Right lobe of liver (tissue), 6 donors: ENCODE results near the gene SLC5A6. TPM values are rescaled to one million over a fixed set of nuclear protein-coding genes. Genes with fewer than 3 reads are reported as not detected.
A peak's percentile ranks its signal among the peaks of the same experiment; 100 is the strongest.

Experiments used
- ATAC-seq, 4 donors: fragments of 200-7000 bp; cut with Tn5 transposase; one replicate each; pipeline ENCODE4 v1.9.1; 2020; ENCODE audit warnings: mild to moderate bottlenecking in 4 of 4, moderate library complexity in 4 of 4
- DNase-seq, 3 donors: peaks; one replicate each; pipeline ENCODE4 v3.0.0-alpha.2; 2020
- H3K27ac ChIP-seq, 3 donors: fragments of 200-600 bp; one replicate each; pipeline ENCODE4 v1.8.0; 2022
- H3K27me3 ChIP-seq, 2 donors: fragments of 200-600 bp; one replicate each; pipeline ENCODE4 v1.8.0; 2022
- H3K36me3 ChIP-seq, 4 donors: fragments of 200-600 bp; sonication (generic) in 1 of 4; one replicate each; pipeline versions ENCODE4 v1.5.1 to v1.8.0; 2017 to 2022; ENCODE audit warnings: control low read depth in 1 of 4
- H3K4me1 ChIP-seq, 4 donors: fragments of 200-600 bp; sonication (generic) in 1 of 4; one replicate each; pipeline versions ENCODE4 v1.5.1 to v1.8.0; 2017 to 2022; ENCODE audit warnings: control low read depth in 1 of 4
- H3K4me3 ChIP-seq, 3 donors: fragments of 200-600 bp; one replicate each; pipeline ENCODE4 v1.8.0; 2022
- H3K9me3 ChIP-seq, 4 donors: fragments of 200-600 bp; sonication (generic) in 1 of 4; one replicate each; pipeline versions ENCODE4 v1.5.1 to v1.8.0; 2017 to 2022; ENCODE audit warnings: control low read depth in 1 of 4
- CTCF ChIP-seq, 4 donors: fragments of 200-600 bp in 3 of 4; fragments of 450-650 bp in 1 of 4; IDR thresholded peaks; one replicate each; pipeline versions ENCODE4 v1.5.1 to v1.8.0; 2016 to 2022; ENCODE audit warnings: antibody characterized with exemption in 4 of 4, mild to moderate bottlenecking in 2 of 4
- POLR2A ChIP-seq: fragments of 450-650 bp; IDR thresholded peaks from one replicate; pipeline ENCODE4 v1.6.1; 2017; ENCODE audit warnings: antibody characterized with exemption, mild to moderate bottlenecking
- WGBS: methylation state at CpG from one replicate; pipeline ENCODE4 v1.1.6; 2018; ENCODE audit warnings: low coverage, low lambda C conversion rate; ENCODE audit not compliant: insufficient coverage; ENCODE audit errors: missing lambda C conversion rate; 5-methylcytosine and 5-hydroxymethylcytosine counted together
- intact Hi-C, 2 donors: fragments of 100-400 bp; cut with DNase I; formaldehyde crosslinking; loops; one replicate each; pipeline versions ENCODE4 v1.11.2 to v1.14.1; 2022
- total RNA-seq, 6 experiments: library from RNA; depleted of rRNA in 2 of 6; stranded (reverse); fragments of >200 nt in 2 of 6; fragmentation: NEBNext Ultra II Directional in 3 of 6; extraction: Animal tissue kit (Norgen Biotek cat#: 25700) in 3 of 6; gene quantifications; one replicate each; pipeline versions ENCODE4 v1.1.0 to v1.2.4, GENCODE V29; 2016 to 2023
- donor health status: DM: no; HTN: yes; CAD: no.
- donor health status: DM: no; HTN: no; CAD: no.
- donor health status: DM: no; HTN: no; CAD: no.
- donor health status: DM: no; HTN: yes; CAD: no.
- donor health status: DM: no; HTN: yes; CAD: no.

SLC5A6 gene
- total RNA-seq, 6 experiments from 2014 or later, result 57.5 to 151 (median 90.3) TPM

GRCh38 chr2:27255660-27256059, 43.6 kb upstream of the SLC5A6 start:
- DNase-seq (no peak), ATAC-seq (no peak)
- no peaks in the 10 kb centered on the region for H3K9me3 ChIP-seq
- H3K4me3 ChIP-seq, result no peak overlapping the region
- no peak overlapping the region for H3K27ac ChIP-seq
- 14% methylated on average over 1 of the region's 1 CpG for WGBS
- no peak for TF ChIP-seq POLR2A
- TF ChIP-seq CTCF (IDR thresholded peaks at IDR 0.05), result no peak
- H3K4me1 ChIP-seq, result no peaks in the 10 kb centered on the region
- H3K27me3 ChIP-seq, result no peaks in the 10 kb centered on the region
- intact Hi-C loops, result loop anchor here in 1 of 2 donors (10.0 kb wide), 1 partner anchor 49 kb away; the partner anchor contains the start of gene UCN
- no peaks in the 10 kb centered on the region for H3K36me3 ChIP-seq

GRCh38 chr2:27255187-27255586, 43.1 kb upstream of the SLC5A6 start:
- DNase-seq (no peak), ATAC-seq (peak in 2 of 4 donors; percentile 24 to 33)
- intact Hi-C loops, result loop anchor here in 1 of 2 donors (10.0 kb wide), 1 partner anchor 50 kb away; the partner anchor contains the start of gene UCN
- no peaks in the 10 kb centered on the region for H3K4me1 ChIP-seq
- no peak overlapping the region for H3K27ac ChIP-seq
- no peak overlapping the region for H3K4me3 ChIP-seq
- 27% methylated on average over 9 of the region's 13 CpGs for WGBS
- H3K9me3 ChIP-seq, result no peaks in the 10 kb centered on the region
- TF ChIP-seq POLR2A (no peak), CTCF (IDR thresholded peaks at IDR 0.05) (no peak)
- H3K27me3 ChIP-seq, result no peaks in the 10 kb centered on the region
- H3K36me3 ChIP-seq, result no peaks in the 10 kb centered on the region

GRCh38 chr2:27251766-27252165, 39.7 kb upstream of the SLC5A6 start:
- Histone ChIP-seq H3K36me3 (no peaks in the 10 kb centered on the region), H3K27me3 (no peaks in the 10 kb centered on the region), H3K4me3 (no peak overlapping the region), H3K27ac (no peak overlapping the region), H3K9me3 (no peaks in the 10 kb centered on the region), H3K4me1 (no peaks in the 10 kb centered on the region)
- no peak for ATAC-seq
- TF ChIP-seq CTCF (IDR thresholded peaks at IDR 0.05), result no peak
- TF ChIP-seq POLR2A, result no peak
- 37% methylated on average over 3 of the region's 13 CpGs for WGBS
- intact Hi-C loops, result loop anchor here in 1 of 2 donors (10.0 kb wide), 1 partner anchor 53 kb away; the partner anchor contains the start of gene UCN
- no peak for DNase-seq

- no peak for ATAC-seq
- no peak for DNase-seq
- H3K27me3 ChIP-seq, result no peaks in the 10 kb centered on the region
- no peak overlapping the region for H3K4me3 ChIP-seq
- 55% methylated on average over 9 of the region's 13 CpGs for WGBS
- H3K36me3 ChIP-seq, result no peaks in the 10 kb centered on the region
- intact Hi-C loops, result loop anchor here in 1 of 2 donors (10.0 kb wide), 1 partner anchor 54 kb away; the partner anchor contains the start of gene UCN
- TF ChIP-seq POLR2A (no peak), CTCF (IDR thresholded peaks at IDR 0.05) (no peak)
- H3K9me3 ChIP-seq, result no peaks in the 10 kb centered on the region
- H3K27ac ChIP-seq, result no peak overlapping the region
- H3K4me1 ChIP-seq, result no peaks in the 10 kb centered on the region
Measured at GRCh38 chr2:27250652-27251379, 38.7 kb upstream of the SLC5A6 start.
